Measurements from ENCODE around the gene PCDH1. TPM values are rescaled to one million over a fixed set of nuclear protein-coding genes. Genes with fewer than 3 reads are reported as not detected.

PCDH1 gene
- total and polyA plus RNA-seq, 2 of the 13 experiments (the other 11 are each of a cell fraction or from before 2014, with no cell fraction given), result 0.11 to 0.83 TPM

DNA sequence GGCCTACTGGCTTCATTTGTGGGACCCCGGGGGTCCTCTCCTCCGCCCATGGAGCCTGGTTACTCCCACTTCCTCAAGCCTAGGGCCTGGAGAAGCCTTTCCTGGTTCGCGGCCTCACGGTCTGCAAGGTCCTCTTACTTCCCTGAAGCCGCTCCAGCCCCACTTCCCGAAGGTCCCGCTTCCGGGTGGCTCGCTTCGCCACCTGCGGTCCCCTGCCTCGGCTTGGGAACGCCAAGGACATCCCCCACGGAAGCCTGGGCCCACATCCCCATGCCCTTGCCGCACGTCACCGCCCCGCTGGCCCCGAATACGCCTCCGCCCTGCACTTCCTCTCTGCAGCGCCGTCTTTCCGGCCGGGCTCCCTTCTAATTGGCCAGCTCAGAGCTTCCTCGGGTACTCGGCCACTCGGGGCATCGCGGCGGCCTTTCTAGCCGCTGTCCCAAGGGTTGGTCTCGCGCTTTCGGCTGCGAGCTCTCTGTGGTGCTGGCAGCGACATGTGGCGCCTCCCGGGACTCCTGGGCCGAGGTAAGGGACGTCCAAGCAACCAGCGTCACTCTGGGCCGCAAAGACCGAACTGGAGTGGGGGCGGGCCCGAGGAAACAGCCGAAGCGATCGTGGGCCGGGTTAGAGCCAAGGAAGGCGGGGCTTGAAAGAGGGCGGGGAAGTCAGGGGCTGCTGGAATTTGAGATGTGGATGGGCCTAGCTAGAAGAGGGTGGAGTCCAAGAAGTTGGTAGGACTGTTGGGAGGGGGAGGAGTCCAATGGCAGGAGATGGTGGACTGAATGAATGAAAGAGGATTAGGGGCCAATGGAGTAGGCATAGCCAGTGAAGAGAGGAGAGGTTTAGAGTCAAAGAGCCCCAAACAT is 45.5 kb upstream of the PCDH1 start, which contains the start of gene DELE1 (continued):
- TF ChIP-seq GLI4 (CRISPR knock-in tag; IDR thresholded peaks at IDR 0.05; ENCODE audit: borderline replicate concordance), result no peak
- no peak for TF ChIP-seq ZEB1 (IDR thresholded peaks at IDR 0.05; ENCODE audit: insufficient replicate concordance, low read depth)
- TF ChIP-seq ZNF773 (CRISPR knock-in tag; IDR thresholded peaks at IDR 0.05; ENCODE audit: borderline replicate concordance), result no peak
- TF ChIP-seq SMARCE1 (IDR thresholded peaks at IDR 0.05; ENCODE audit: borderline replicate concordance), result no peak
- TF ChIP-seq HMGA1 (CRISPR knock-in tag; conservative IDR thresholded peaks at IDR 0.05), result no peak
- peak; percentile 60 for TF ChIP-seq HIVEP1 (CRISPR knock-in tag; IDR thresholded peaks at IDR 0.05)
- TF ChIP-seq ZMYM4 (CRISPR knock-in tag; IDR thresholded peaks at IDR 0.05), result peak; percentile 79
- peak; percentile 46; the same call in 1 of the 2 replicates for TF ChIP-seq NR0B2 (CRISPR knock-in tag; IDR thresholded peaks at IDR 0.05)
- TF ChIP-seq ZNF44 (CRISPR knock-in tag; IDR thresholded peaks at IDR 0.05), result no peak
- no peak for TF ChIP-seq RARA (CRISPR knock-in tag; IDR thresholded peaks at IDR 0.05)
- no peak for TF ChIP-seq POLR2AphosphoS2 (IDR thresholded peaks at IDR 0.05; ENCODE audit: low read depth, low read length)
- no peak for TF ChIP-seq ZNF432 (CRISPR knock-in tag; IDR thresholded peaks at IDR 0.05; ENCODE audit: borderline replicate concordance)
- TF ChIP-seq SRSF1 (optimal IDR thresholded peaks at IDR 0.05; ENCODE audit: low read depth, low read length), result no peak
- TF ChIP-seq GABPB1 (CRISPR knock-in tag; IDR thresholded peaks at IDR 0.05), result peak; percentile 97
- no peak for TF ChIP-seq CEBPG (CRISPR knock-in tag; IDR thresholded peaks at IDR 0.05)
- no peak for TF ChIP-seq DPF2 (CRISPR knock-in tag; IDR thresholded peaks at IDR 0.05; ENCODE audit: borderline replicate concordance, low read depth)
- TF ChIP-seq SIN3A (IDR thresholded peaks at IDR 0.05; ENCODE audit: borderline replicate concordance, low read depth, low read length), result no peak; the same call in 1 of the 2 replicates
- TF ChIP-seq ZNF510 (CRISPR knock-in tag; IDR thresholded peaks at IDR 0.05; ENCODE audit: low read depth), result peak; percentile 96
- TF ChIP-seq DRAP1 (CRISPR knock-in tag; IDR thresholded peaks at IDR 0.05), result peak; percentile 80
- no peak for TF ChIP-seq ZBTB8A (CRISPR knock-in tag; IDR thresholded peaks at IDR 0.05; ENCODE audit: borderline replicate concordance, low read depth)
- no peak for TF ChIP-seq SSRP1 (CRISPR knock-in tag; IDR thresholded peaks at IDR 0.05)
- peak; percentile 51; the same call in 1 of the 2 replicates for TF ChIP-seq ZNF788 (CRISPR knock-in tag; IDR thresholded peaks at IDR 0.05; ENCODE audit: borderline replicate concordance)
- peak; percentile 59; the same call in 1 of the 2 replicates for TF ChIP-seq MED1 (CRISPR knock-in tag; IDR thresholded peaks at IDR 0.05)
- no peak for TF ChIP-seq CREBL2 (CRISPR knock-in tag; IDR thresholded peaks at IDR 0.05; ENCODE audit: borderline replicate concordance)
- peak; percentile 51; the same call in 1 of the 2 replicates for TF ChIP-seq ZNF703 (CRISPR knock-in tag; IDR thresholded peaks at IDR 0.05; ENCODE audit: borderline replicate concordance)
- no peak for TF ChIP-seq CHCHD3 (CRISPR knock-in tag; IDR thresholded peaks at IDR 0.05)
- peak; percentile 58; the same call in 1 of the 2 replicates for TF ChIP-seq GFI1 (CRISPR knock-in tag; IDR thresholded peaks at IDR 0.05; ENCODE audit: borderline replicate concordance)
- TF ChIP-seq ATF7-NPFF (CRISPR knock-in tag; IDR thresholded peaks at IDR 0.05; ENCODE audit: low read depth), result peak; percentile 59; the same call in 1 of the 2 replicates
- TF ChIP-seq EEA1 (CRISPR knock-in tag; IDR thresholded peaks at IDR 0.05; ENCODE audit: borderline replicate concordance), result no peak
- TF ChIP-seq SMAD9 (CRISPR knock-in tag; IDR thresholded peaks at IDR 0.05), result no peak
- no peak for TF ChIP-seq ZMAT5 (CRISPR knock-in tag; IDR thresholded peaks at IDR 0.05; ENCODE audit: borderline replicate concordance, low read depth)
